GM19239 (cell line): ENCODE data around the gene TBC1D28.
"Not testable (repeated sequence)": the region's sequence is repeated elsewhere in the genome, so short reads cannot be mapped to it uniquely, and the experiment has no call there.

Experiments
- DNase-seq: peaks from one replicate; pipeline ENCODE4 v3.0.0; 2011; ENCODE audit warnings: low spot score; ENCODE audit not compliant: insufficient read length
- FAIRE-seq: peaks from 2 replicates; lab custom pipeline; 2011; peaks lifted over from hg19 to GRCh38; lab: Jason Lieb, UNC

Gene TBC1D28

DNA sequence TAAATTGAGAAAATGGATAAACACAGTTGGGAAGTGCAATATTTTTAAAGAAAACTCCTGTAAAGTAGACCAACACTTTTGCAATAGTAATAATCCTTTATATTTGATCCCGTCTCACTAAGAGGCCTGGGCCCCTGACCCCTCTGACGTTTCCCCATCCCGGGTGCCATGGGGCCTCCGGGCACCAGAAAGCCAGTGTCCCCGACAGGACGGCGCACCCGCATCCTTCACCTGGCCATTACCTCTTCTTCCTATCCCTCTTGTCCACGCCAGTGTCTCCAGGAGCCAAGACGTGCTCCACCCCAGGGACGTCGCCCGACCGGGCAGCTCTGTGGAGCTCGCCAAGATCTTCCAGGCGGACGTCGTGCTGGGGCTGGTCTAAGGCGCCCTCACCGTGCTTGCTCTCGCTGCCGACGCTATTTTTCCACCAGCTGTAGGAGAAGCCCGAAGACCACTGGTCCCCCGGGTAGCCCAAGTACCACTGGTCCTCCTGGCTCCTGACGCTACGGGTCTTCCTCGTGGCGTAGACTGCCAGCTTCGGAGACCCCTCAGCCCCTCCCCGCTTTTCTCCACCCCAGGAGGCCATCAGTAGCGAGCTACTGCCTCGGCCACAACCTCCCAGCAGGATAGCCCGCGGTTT, 19.2 kb downstream of the TBC1D28 start:
- DNase-seq, FAIRE-seq: not testable (repeated sequence)

DNA sequence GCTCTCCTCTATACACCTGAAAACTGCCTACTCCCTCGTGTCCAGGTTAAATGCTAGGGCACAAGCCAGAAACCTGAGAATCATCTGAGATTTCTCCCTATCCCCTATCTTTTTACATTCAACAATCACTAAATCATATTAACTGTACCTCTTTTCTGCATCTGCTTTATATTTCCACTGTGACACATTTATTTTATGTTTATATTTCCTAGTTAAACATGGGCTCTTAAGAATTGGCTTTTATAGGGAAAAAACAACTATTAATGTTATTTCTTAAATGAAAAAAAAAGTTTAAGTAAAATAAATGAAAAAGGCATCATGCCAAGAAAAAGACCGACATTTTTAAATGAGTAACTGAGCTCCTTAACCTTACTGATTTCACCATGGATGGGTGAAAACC, 26.6 kb downstream of the TBC1D28 start:
- DNase-seq, FAIRE-seq: not testable (repeated sequence)

DNA sequence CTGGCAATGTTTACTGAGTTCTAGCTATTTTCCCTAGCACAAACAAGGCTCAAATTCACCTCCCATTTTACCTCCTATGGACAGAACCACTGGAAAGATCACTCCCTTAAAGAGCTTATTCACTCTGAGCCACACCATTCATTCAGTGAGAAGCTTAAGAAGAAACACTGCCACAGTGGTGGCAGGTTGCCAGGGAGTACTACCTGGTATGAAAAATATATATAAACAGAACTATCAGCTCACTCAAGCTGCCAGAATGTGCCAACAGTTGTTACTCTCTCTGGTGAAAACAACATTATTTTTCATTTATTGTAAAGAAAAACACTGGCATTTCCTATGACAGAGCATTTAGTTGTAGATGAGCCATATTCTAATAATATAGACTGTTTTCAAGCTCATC, 31.2 kb downstream of the TBC1D28 start:
- not testable (repeated sequence) for FAIRE-seq, DNase-seq

- FAIRE-seq, DNase-seq: not testable (repeated sequence)
These were observed 51.1 kb downstream of the TBC1D28 start for GRCh38 chr17:18593138-18593537.
